Uterus (tissue), 4 donors: ENCODE measurements around the gene PIGK. TPM values are rescaled to one million over a fixed set of nuclear protein-coding genes. Genes with fewer than 3 reads are reported as not detected.

ENCODE experiments used
- DNase-seq, 2 donors: peaks; one replicate each; pipeline ENCODE4 v3.0.0-alpha.2; 2019 to 2020
- H3K27ac ChIP-seq, 2 donors: fragments of 200-600 bp; sonication (generic); 1 replicate in 1 of 2; 2 replicates in 1 of 2; pipeline ENCODE4 v1.5.1; 2016 to 2018
- H3K27me3 ChIP-seq, 2 donors: fragments of 200-600 bp; sonication (generic); one replicate each; pipeline ENCODE4 v1.5.1; 2018 to 2019; ENCODE audit warnings: control low read depth in 1 of 2
- H3K36me3 ChIP-seq, 2 donors: fragments of 200-600 bp; sonication (generic); one replicate each; pipeline ENCODE4 v1.5.1; 2019; ENCODE audit warnings: control low read depth in 1 of 2
- H3K4me1 ChIP-seq, 2 donors: fragments of 200-600 bp; sonication (generic); one replicate each; pipeline ENCODE4 v1.5.1; 2018 to 2019; ENCODE audit warnings: control low read depth in 1 of 2
- H3K4me3 ChIP-seq, 2 donors: fragments of 200-600 bp; sonication (generic); 1 replicate in 1 of 2; 2 replicates in 1 of 2; pipeline ENCODE4 v1.5.1; 2018 to 2019; ENCODE audit warnings: mild to moderate bottlenecking in 1 of 2
- H3K9me3 ChIP-seq, 2 donors: fragments of 200-600 bp; sonication (generic); one replicate each; pipeline ENCODE4 v1.5.1; 2019; ENCODE audit warnings: control low read depth in 1 of 2
- CTCF ChIP-seq, 4 experiments: fragments of 200-600 bp in 2 of 4; fragments of 450-650 bp in 2 of 4; sonication (generic) in 2 of 4; IDR thresholded peaks; one replicate each; pipeline ENCODE4 v1.5.1; 2016 to 2019; ENCODE audit warnings: antibody characterized with exemption in 4 of 4, mild to moderate bottlenecking in 2 of 4, moderate library complexity in 1 of 4
- POLR2A ChIP-seq, 2 donors: fragments of 450-650 bp; IDR thresholded peaks; one replicate each; pipeline ENCODE4 v1.6.1; 2016; ENCODE audit warnings: antibody characterized with exemption in 2 of 2, mild to moderate bottlenecking in 1 of 2, moderate library complexity in 1 of 2
- intact Hi-C: fragments of 100-400 bp; cut with DNase I; formaldehyde crosslinking; loops from one replicate; pipeline ENCODE4 v1.15.1; 2023; ENCODE audit warnings: low total_unique reads
- total RNA-seq, 4 donors: library from RNA; depleted of rRNA in 3 of 4; stranded (reverse); fragments of >200 nt in 3 of 4; gene quantifications; one replicate each; pipeline versions ENCODE4 v1.1.0 to v1.2.4, GENCODE V29; 2014 to 2023
- donor health status: DM: yes; HTN: yes; CAD: no.

The PIGK gene
- total RNA-seq, 4 donors from 2014 or later: 11.5 to 38.6 (median 32.6) TPM

- Histone ChIP-seq H3K27ac (no peak overlapping the region), H3K9me3 (no peaks in the 10 kb centered on the region), H3K27me3 (no peaks in the 10 kb centered on the region), H3K4me1 (no peaks in the 10 kb centered on the region), H3K36me3 (no peaks in the 10 kb centered on the region), H3K4me3 (no peak overlapping the region)
- DNase-seq: no peak
- intact Hi-C loops: no loop called here
- no peak for TF ChIP-seq CTCF (IDR thresholded peaks at IDR 0.05)
- TF ChIP-seq POLR2A (IDR thresholded peaks at IDR 0.05): no peak
Observed at GRCh38 chr1:77095236-77095635, 124.0 kb downstream of the PIGK start.

GRCh38 chr1:77089756-77090155 is 129.5 kb downstream of the PIGK start:
- DNase-seq: no peak
- Histone ChIP-seq H3K9me3 (no peaks in the 10 kb centered on the region), H3K36me3 (no peaks in the 10 kb centered on the region), H3K27me3 (no peaks in the 10 kb centered on the region), H3K27ac (no peak overlapping the region), H3K4me3 (no peak overlapping the region), H3K4me1 (no peaks in the 10 kb centered on the region)
- intact Hi-C loops: no loop called here
- no peak for TF ChIP-seq POLR2A (IDR thresholded peaks at IDR 0.05)
- no peak for TF ChIP-seq CTCF (IDR thresholded peaks at IDR 0.05)

- Histone ChIP-seq H3K4me1 (no peaks in the 10 kb centered on the region), H3K4me3 (no peak overlapping the region), H3K9me3 (no peaks in the 10 kb centered on the region), H3K36me3 (no peaks in the 10 kb centered on the region), H3K27me3 (no peaks in the 10 kb centered on the region), H3K27ac (no peak overlapping the region)
- no peak for TF ChIP-seq CTCF (IDR thresholded peaks at IDR 0.05)
- no peak for TF ChIP-seq POLR2A (IDR thresholded peaks at IDR 0.05)
- intact Hi-C loops: no loop called here
- DNase-seq: no peak
Observed at GRCh38 chr1:77085109-77085508, 134.1 kb downstream of the PIGK start.

- Histone ChIP-seq H3K27me3 (no peaks in the 10 kb centered on the region), H3K9me3 (no peaks in the 10 kb centered on the region), H3K4me3 (no peak overlapping the region), H3K27ac (no peak overlapping the region), H3K4me1 (no peaks in the 10 kb centered on the region), H3K36me3 (no peaks in the 10 kb centered on the region)
- intact Hi-C loops: no loop called here
- TF ChIP-seq CTCF (IDR thresholded peaks at IDR 0.05): no peak
- no peak for TF ChIP-seq POLR2A (IDR thresholded peaks at IDR 0.05)
- DNase-seq: no peak
Observed at GRCh38 chr1:77084457-77084856, 134.8 kb downstream of the PIGK start.

- H3K4me1 ChIP-seq: no peaks in the 10 kb centered on the region
- DNase-seq: no peak
- no peaks in the 10 kb centered on the region for H3K27me3 ChIP-seq
- no peaks in the 10 kb centered on the region for H3K9me3 ChIP-seq
- no peak overlapping the region for H3K4me3 ChIP-seq
- intact Hi-C loops: no loop called here
- no peak for TF ChIP-seq POLR2A (IDR thresholded peaks at IDR 0.05)
- TF ChIP-seq CTCF (IDR thresholded peaks at IDR 0.05): no peak
- H3K27ac ChIP-seq: no peak overlapping the region
- no peaks in the 10 kb centered on the region for H3K36me3 ChIP-seq
Observed at GRCh38 chr1:77081834-77082233, 137.4 kb downstream of the PIGK start.
